ENCODE data around the gene NME7.

DNA sequence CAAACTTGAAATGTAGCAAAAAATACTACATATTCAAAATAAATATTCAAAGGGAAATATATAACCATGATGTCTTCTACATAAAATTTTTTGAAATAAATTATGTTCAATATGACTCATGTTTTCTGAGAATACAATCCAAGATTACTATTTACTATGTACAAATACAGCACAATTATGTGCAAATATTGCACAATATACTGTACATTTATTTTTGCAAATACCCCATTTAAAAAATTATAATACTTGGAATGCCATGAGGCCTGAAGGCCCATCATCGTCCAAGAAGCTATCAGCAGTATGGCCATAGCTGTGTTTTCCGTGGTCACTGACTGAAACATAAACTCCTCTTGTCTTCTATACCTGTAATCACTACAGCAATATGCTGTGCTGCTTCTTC lies 47.4 kb upstream of the NME7 start:
- TF ChIP-seq, protein P1, sequence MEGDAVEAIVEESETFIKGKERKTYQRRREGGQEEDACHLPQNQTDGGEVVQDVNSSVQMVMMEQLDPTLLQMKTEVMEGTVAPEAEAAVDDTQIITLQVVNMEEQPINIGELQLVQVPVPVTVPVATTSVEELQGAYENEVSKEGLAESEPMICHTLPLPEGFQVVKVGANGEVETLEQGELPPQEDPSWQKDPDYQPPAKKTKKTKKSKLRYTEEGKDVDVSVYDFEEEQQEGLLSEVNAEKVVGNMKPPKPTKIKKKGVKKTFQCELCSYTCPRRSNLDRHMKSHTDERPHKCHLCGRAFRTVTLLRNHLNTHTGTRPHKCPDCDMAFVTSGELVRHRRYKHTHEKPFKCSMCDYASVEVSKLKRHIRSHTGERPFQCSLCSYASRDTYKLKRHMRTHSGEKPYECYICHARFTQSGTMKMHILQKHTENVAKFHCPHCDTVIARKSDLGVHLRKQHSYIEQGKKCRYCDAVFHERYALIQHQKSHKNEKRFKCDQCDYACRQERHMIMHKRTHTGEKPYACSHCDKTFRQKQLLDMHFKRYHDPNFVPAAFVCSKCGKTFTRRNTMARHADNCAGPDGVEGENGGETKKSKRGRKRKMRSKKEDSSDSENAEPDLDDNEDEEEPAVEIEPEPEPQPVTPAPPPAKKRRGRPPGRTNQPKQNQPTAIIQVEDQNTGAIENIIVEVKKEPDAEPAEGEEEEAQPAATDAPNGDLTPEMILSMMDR (IDR thresholded peaks at IDR 0.05 in 8 of 11, conservative IDR thresholded peaks at IDR 0.05 in 3 of 11), result no peak
- no peak for TF ChIP-seq POLR2A (IDR thresholded peaks at IDR 0.05)
- TF ChIP-seq POLR2AphosphoS5 (IDR thresholded peaks at IDR 0.05), result no peak
